GM10248 (cell line): Measurements from ENCODE around the gene DCTPP1.

Experiments used
- CTCF ChIA-PET: fragments of 300-600 bp; sonication (Branson Sonifier 250); formaldehyde crosslinking; extraction: SDS; loops from one replicate; lab custom pipeline; 2021; ENCODE audit warnings: antibody characterized with exemption; lab: Yijun Ruan, JAX
- POLR2A ChIA-PET: fragments of 350-650 bp; sonication (Branson Sonifier 250); formaldehyde crosslinking; extraction: SDS; loops from one replicate; lab custom pipeline; 2020; ENCODE audit warnings: antibody characterized with exemption; lab: Yijun Ruan, JAX
- DNase-seq: peaks from one replicate; pipeline ENCODE4 v3.0.0; 2012; ENCODE audit errors: extremely low spot score
- TF ChIP-seq, protein P1 (sequence below): IDR thresholded peaks from 2 replicates; pipeline ENCODE4 v1.5.1; 2012; ENCODE audit warnings: mild to moderate bottlenecking, low read depth; ENCODE audit errors: extremely low read depth, missing control alignments, control extremely low read depth

Gene DCTPP1

DNA sequence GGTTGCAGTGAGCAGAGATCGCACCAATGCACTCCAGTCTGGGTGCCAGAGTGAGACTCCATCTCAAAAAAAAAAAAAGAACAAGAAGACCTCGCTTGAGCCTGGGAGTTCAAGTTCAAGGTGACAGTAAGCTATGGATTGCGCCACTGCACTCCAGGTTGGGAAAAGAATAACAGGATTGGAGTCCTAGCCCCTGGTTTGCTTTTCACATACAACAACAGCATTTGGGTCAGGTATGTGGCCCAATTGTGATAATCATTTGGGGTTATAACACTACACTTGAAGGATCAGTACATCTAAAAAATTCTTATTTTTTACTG, 19.2 kb upstream of the DCTPP1 start:
- ChIA-PET POLR2A (interaction anchor here (0.9 kb wide), 1 partner anchor 10 kb away, joined by 3 read pairs; no protein-coding TSS in a partner anchor), CTCF (interaction anchor here (0.7 to 4.3 kb wide), 37 partner anchors 9 to 248 kb away, joined by 3 to 41 read pairs (median 4); partner anchors contain the start of genes DCTPP1, ITGAL, ZNF747 and ZNF764)
- TF ChIP-seq, protein P1, sequence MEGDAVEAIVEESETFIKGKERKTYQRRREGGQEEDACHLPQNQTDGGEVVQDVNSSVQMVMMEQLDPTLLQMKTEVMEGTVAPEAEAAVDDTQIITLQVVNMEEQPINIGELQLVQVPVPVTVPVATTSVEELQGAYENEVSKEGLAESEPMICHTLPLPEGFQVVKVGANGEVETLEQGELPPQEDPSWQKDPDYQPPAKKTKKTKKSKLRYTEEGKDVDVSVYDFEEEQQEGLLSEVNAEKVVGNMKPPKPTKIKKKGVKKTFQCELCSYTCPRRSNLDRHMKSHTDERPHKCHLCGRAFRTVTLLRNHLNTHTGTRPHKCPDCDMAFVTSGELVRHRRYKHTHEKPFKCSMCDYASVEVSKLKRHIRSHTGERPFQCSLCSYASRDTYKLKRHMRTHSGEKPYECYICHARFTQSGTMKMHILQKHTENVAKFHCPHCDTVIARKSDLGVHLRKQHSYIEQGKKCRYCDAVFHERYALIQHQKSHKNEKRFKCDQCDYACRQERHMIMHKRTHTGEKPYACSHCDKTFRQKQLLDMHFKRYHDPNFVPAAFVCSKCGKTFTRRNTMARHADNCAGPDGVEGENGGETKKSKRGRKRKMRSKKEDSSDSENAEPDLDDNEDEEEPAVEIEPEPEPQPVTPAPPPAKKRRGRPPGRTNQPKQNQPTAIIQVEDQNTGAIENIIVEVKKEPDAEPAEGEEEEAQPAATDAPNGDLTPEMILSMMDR = no peak
- no peak for DNase-seq

DNA sequence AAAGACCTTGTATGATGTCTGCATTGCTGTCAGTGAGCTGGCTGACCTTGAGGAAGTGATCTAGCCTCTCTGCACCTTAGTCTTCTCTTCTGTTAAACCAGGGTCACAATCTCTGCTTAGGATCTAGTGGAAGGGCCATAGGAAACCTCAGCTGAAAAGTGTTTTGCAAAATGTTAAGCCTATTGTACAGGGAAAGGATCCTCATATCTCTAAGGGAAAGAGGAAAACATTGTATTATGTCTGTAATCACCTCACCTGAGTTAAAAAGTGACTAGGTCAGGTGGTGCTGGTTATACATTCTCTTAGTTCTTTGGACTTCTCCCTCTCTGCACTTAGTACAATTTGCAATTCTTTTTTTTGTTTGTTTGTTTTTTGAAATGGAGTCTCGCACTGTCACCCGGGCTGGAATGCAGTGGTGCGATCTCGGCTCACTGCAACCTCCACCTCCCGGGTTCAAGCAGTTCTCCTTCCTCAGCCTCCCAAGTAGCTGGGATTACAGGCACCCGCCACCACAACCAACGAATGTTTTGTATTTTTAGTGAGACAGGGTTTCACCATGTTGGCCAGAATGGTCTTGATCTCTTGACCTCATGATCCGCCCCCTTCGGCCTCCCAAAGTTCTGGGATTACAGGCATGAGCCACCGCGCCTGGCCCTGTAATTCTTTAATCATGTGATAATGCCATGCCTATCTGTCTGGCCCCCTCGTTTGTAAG, 17.8 kb upstream of the DCTPP1 start:
- CTCF ChIA-PET = interaction anchor here (1.3 to 4.3 kb wide), 7 partner anchors 10 to 181 kb away, joined by 3 to 41 read pairs (median 6); partner anchors contain the start of genes DCTPP1, ZNF689 and ZNF747
- no peak for DNase-seq
- TF ChIP-seq, protein P1 = no peak
- POLR2A ChIA-PET = no interaction called here

DNA sequence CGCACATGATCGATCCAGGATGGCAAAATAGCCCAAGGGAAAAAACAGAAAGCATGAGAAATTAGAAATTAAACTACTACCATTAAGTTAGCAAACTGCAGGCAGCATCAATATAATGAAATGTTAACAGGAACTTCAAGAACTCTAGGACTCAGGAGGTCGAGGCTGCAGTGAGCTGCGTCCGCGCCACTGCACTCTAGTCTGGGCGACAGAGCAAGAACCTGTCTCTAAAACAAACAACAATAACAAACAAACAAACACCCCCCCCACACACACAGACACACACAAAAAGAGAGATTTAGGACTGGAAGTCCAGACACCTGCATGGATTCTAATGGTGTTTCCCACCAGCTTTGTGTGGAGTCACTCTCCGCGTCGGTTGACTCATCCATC, 16.4 kb upstream of the DCTPP1 start:
- TF ChIP-seq, protein P1 = no peak
- CTCF ChIA-PET = interaction anchor here (0.7 to 1.9 kb wide), 7 partner anchors 13 to 170 kb away, joined by 3 to 8 read pairs (median 4); partner anchors contain the start of genes ZNF689 and ZNF764
- POLR2A ChIA-PET = interaction anchor here (0.5 to 0.9 kb wide), 3 partner anchors 11 to 260 kb away, joined by 3 to 6 read pairs (median 4); no protein-coding TSS in a partner anchor
- no peak for DNase-seq

- POLR2A ChIA-PET = interaction anchor here (0.9 kb wide), 1 partner anchor 16 kb away, joined by 4 read pairs; the partner anchor contains the start of gene DCTPP1
- CTCF ChIA-PET = interaction anchor here (0.7 to 8.8 kb wide), 9 partner anchors 10 to 182 kb away, joined by 3 to 73 read pairs (median 4); partner anchors contain the start of gene DCTPP1
Measured at GRCh38 chr16:30445408-30446202, 15.8 kb upstream of the DCTPP1 start, which contains the start of gene SEPHS2. Gene SEPHS2 (minus strand): TSS chr16:30445874. CDS start chr16:30445727, 147 bp downstream.

DNA sequence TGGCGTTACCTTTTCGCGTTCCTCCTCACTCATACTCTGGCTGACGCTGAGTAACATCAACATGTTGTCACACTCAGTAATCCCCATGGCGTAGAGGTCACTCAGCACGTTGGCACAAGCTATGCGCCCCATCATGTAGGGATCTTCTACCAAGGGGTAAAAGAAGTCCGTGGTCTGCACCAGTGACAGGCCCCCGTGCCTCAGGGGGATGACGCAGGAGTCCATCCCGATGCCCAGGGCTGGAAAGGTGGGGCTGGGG, 15.2 kb upstream of the DCTPP1 start:
- DNase-seq = no peak
- CTCF ChIA-PET = interaction anchor here (1.0 to 8.8 kb wide), 5 partner anchors 11 to 182 kb away, joined by 3 to 73 read pairs (median 6); partner anchors contain the start of gene DCTPP1
- TF ChIP-seq, protein P1 = no peak
- POLR2A ChIA-PET = interaction anchor here (0.9 kb wide), 1 partner anchor 15 kb away, joined by 4 read pairs; the partner anchor contains the start of gene DCTPP1

More at GRCh38 chr16:30445408-30446202, 15.8 kb upstream of the DCTPP1 start, which contains the start of gene SEPHS2:
- peak; percentile 94 for DNase-seq
- TF ChIP-seq, protein P1 = peak; percentile 59
